Ovary (tissue), 3 donors: ENCODE results near the gene TEAD3.

ENCODE experiments used
- CTCF ChIP-seq, 3 donors: fragments of 450-650 bp in 2 of 3; fragments of 200-600 bp in 1 of 3; IDR thresholded peaks; one replicate each; pipeline versions ENCODE4 v1.5.1 to v1.8.0; 2016 to 2022; ENCODE audit warnings: antibody characterized with exemption in 3 of 3, mild to moderate bottlenecking in 1 of 3
- EP300 ChIP-seq: sonication (generic); formaldehyde crosslinking; IDR thresholded peaks from one replicate; pipeline ENCODE4 v1.6.1; 2017; ENCODE audit warnings: antibody characterized with exemption
- POLR2A ChIP-seq: fragments of 450-650 bp; IDR thresholded peaks from one replicate; pipeline ENCODE4 v1.6.1; 2017; ENCODE audit warnings: antibody characterized with exemption, mild to moderate bottlenecking, moderate library complexity
- donor health status: DM: no; HTN: no; CAD: no.

GRCh38 chr6:35493307-35493983 lies 3.4 kb downstream of the TEAD3 start:
- TF ChIP-seq CTCF (IDR thresholded peaks at IDR 0.05) = no peak
- TF ChIP-seq POLR2A = no peak
- TF ChIP-seq EP300 = no peak
